ENCODE results near the gene FANCM.

Gene FANCM

DNA sequence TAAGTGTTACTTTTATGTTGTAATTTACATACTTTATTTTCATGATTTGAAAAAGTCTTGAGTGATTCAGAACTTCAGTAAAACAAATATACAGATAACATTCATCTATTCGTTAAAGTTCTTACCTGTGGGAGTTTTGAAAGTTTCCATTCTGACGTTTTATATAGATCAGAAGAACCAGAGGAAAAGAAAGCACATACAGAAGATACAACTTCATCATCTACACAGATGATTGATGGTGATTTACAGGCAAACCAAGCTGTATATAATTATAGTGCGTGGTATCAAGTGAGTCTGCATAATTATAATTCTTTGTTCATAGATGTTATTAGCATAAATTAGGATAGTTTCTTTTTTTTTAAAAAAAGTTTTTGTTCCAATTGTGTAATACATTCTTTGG, 21.4 kb upstream of the FANCM start:
- TF ChIP-seq ARNT (IDR thresholded peaks at IDR 0.05) (no peak), TARDBP (IDR thresholded peaks at IDR 0.05) (no peak), FOXA1 (IDR thresholded peaks at IDR 0.05) (no peak), SP1 (IDR thresholded peaks at IDR 0.05) (no peak)
- POLR2A ChIA-PET, result interaction anchor here (3.3 kb wide), 1 partner anchor 19 kb away, joined by 11 read pairs; the partner anchor contains the start of gene FKBP3
- CTCF ChIA-PET, result no interaction called here
- no peak for DNase-seq (ENCODE audit: extremely low spot score)

DNA sequence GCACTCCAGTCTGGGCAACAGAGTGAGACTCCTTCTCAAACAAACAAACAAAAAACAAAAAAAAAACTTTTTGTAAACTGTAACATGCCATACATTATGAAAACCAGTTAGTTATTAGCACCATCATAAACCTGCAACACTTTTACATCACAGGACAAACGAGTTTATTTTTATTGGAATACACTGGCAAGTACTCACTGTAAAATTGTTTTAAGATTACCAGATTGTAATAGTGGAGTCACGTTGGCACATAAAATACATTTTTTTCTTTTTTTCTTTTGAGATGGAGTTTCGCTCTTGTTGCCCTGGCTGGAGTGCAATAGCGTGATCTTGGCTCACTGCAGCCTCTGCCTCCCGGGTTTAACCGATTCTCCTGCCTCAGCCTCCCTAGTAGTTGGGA, 17.1 kb upstream of the FANCM start:
- CTCF ChIA-PET, result no interaction called here
- no peak for TF ChIP-seq FOXK2 (IDR thresholded peaks at IDR 0.05)
- no peak for TF ChIP-seq NFRKB (IDR thresholded peaks at IDR 0.05)
- TF ChIP-seq L3MBTL2 (conservative IDR thresholded peaks at IDR 0.05), result no peak
- TF ChIP-seq ZNF384 (IDR thresholded peaks at IDR 0.05), result no peak
- TF ChIP-seq, protein P1, sequence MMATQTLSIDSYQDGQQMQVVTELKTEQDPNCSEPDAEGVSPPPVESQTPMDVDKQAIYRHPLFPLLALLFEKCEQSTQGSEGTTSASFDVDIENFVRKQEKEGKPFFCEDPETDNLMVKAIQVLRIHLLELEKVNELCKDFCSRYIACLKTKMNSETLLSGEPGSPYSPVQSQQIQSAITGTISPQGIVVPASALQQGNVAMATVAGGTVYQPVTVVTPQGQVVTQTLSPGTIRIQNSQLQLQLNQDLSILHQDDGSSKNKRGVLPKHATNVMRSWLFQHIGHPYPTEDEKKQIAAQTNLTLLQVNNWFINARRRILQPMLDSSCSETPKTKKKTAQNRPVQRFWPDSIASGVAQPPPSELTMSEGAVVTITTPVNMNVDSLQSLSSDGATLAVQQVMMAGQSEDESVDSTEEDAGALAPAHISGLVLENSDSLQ (IDR thresholded peaks at IDR 0.05), result no peak
- TF ChIP-seq ELF4 (IDR thresholded peaks at IDR 0.05), result no peak
- no peak for TF ChIP-seq FOXM1 (IDR thresholded peaks at IDR 0.05; ENCODE audit: borderline replicate concordance)
- TF ChIP-seq FOXA1 (IDR thresholded peaks at IDR 0.05), result no peak
- no peak for TF ChIP-seq SP1 (IDR thresholded peaks at IDR 0.05)
- no peak for TF ChIP-seq CTBP1 (IDR thresholded peaks at IDR 0.05; ENCODE audit: borderline replicate concordance)
- TF ChIP-seq ARNT (IDR thresholded peaks at IDR 0.05), result no peak
- no peak for TF ChIP-seq TARDBP (IDR thresholded peaks at IDR 0.05)
- no peak for TF ChIP-seq HDGF (IDR thresholded peaks at IDR 0.05; ENCODE audit: borderline replicate concordance)
- no peak for TF ChIP-seq LEF1 (IDR thresholded peaks at IDR 0.05; ENCODE audit: borderline replicate concordance)
- TF ChIP-seq BHLHE40 (IDR thresholded peaks at IDR 0.05; ENCODE audit: borderline replicate concordance), result no peak
- no peak for TF ChIP-seq SUZ12 (IDR thresholded peaks at IDR 0.05)
- POLR2A ChIA-PET, result interaction anchor here (2.3 kb wide), 1 partner anchor 14 kb away, joined by 5 read pairs; no protein-coding TSS in a partner anchor
- DNase-seq (ENCODE audit: extremely low spot score), result no peak

DNA sequence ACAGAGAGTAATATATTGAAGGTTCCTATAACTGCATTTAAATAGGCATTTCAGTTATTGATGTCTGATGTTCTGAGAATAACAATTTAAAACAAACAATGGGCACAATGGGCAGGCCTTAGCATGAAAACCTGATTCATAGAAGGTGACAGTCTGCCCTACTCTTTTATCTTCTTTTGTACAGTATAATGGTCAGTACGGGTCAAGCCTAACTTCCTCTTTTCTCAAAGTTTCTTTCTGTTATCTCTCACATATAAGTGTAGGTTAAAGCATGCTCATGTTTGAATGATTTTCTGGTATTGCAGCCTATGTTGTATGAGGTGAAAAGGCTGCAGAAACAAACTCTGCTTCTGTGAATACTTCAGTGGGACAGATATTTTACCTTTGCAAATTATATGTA, 15.6 kb upstream of the FANCM start:
- ChIA-PET CTCF (no interaction called here), POLR2A (no interaction called here)
- TF ChIP-seq TARDBP (IDR thresholded peaks at IDR 0.05) (no peak), L3MBTL2 (conservative IDR thresholded peaks at IDR 0.05) (no peak), NFRKB (IDR thresholded peaks at IDR 0.05) (no peak), FOXK2 (IDR thresholded peaks at IDR 0.05) (no peak), FOXA1 (IDR thresholded peaks at IDR 0.05) (no peak), ARNT (IDR thresholded peaks at IDR 0.05) (no peak), ZNF384 (IDR thresholded peaks at IDR 0.05) (no peak), ELF4 (IDR thresholded peaks at IDR 0.05) (no peak), HDGF (IDR thresholded peaks at IDR 0.05; ENCODE audit: borderline replicate concordance) (no peak), BHLHE40 (IDR thresholded peaks at IDR 0.05; ENCODE audit: borderline replicate concordance) (no peak), FOXM1 (IDR thresholded peaks at IDR 0.05; ENCODE audit: borderline replicate concordance) (no peak), CTBP1 (IDR thresholded peaks at IDR 0.05; ENCODE audit: borderline replicate concordance) (no peak), SUZ12 (IDR thresholded peaks at IDR 0.05) (no peak), LEF1 (IDR thresholded peaks at IDR 0.05; ENCODE audit: borderline replicate concordance) (no peak)
- TF ChIP-seq, protein P1 (IDR thresholded peaks at IDR 0.05), result no peak
- no peak for DNase-seq (ENCODE audit: extremely low spot score)

DNA sequence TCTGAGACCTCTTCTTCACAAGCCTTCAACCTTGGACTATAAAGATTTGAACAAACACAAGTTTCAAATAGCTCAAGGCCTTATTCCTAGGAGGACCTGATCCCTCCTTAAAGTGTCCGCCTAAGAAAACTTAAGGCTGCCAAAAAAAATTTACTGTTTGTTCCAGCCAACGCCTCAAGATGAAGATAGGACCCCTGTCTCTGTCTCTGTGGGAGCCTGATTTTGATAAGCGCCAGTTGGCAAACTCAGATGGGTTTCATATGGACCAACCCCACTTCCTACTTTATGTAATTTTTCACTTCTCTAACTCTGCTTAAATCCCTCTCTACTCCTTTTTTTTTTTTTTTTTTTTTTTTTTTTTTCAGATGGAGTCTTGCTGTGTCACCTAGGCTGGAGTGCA, 12.5 kb upstream of the FANCM start:
- ChIA-PET POLR2A (interaction anchor here (1.4 kb wide), 1 partner anchor 10 kb away, joined by 3 read pairs; the partner anchor contains the start of gene FKBP3), CTCF (no interaction called here)
- no peak for DNase-seq (ENCODE audit: extremely low spot score)

DNA sequence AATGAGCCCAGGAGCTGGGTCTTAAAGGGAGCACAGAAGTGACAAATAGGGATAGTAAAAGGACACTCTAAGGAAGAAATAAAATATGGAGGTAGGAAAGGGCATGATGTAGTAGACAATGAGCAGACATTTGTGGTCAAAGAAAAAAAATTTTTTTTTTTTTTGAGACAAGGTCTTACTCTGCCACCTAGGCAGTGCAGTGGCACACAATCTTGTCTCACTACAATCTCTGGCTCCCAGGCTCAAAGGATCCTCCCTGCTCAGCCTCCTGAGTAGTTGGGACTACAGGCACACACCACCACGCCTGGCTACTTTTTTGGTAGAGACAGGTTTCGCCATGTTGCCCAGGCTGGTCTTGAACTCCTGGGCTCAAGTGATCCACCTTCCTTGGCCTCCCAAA, 10.0 kb upstream of the FANCM start:
- CTCF ChIA-PET, result no interaction called here
- POLR2A ChIA-PET, result interaction anchor here (1.2 kb wide), 1 partner anchor 164 kb away, joined by 6 read pairs; the partner anchor contains the start of genes KLHL28 and TOGARAM1

More for the DNA sequence above, 12.5 kb upstream of the FANCM start:
- TF ChIP-seq FOXK2 (IDR thresholded peaks at IDR 0.05), result no peak
- no peak for TF ChIP-seq FOXM1 (IDR thresholded peaks at IDR 0.05; ENCODE audit: borderline replicate concordance)
- no peak for TF ChIP-seq BHLHE40 (IDR thresholded peaks at IDR 0.05; ENCODE audit: borderline replicate concordance)
- no peak for TF ChIP-seq NFRKB (IDR thresholded peaks at IDR 0.05)
- TF ChIP-seq ZNF384 (IDR thresholded peaks at IDR 0.05), result no peak
- TF ChIP-seq, protein P1 (IDR thresholded peaks at IDR 0.05), result no peak
- no peak for TF ChIP-seq HDGF (IDR thresholded peaks at IDR 0.05; ENCODE audit: borderline replicate concordance)
- TF ChIP-seq FOXA1 (IDR thresholded peaks at IDR 0.05), result no peak
- no peak for TF ChIP-seq SUZ12 (IDR thresholded peaks at IDR 0.05)
- TF ChIP-seq L3MBTL2 (conservative IDR thresholded peaks at IDR 0.05), result no peak
- no peak for TF ChIP-seq ELF4 (IDR thresholded peaks at IDR 0.05)
- TF ChIP-seq SP1 (IDR thresholded peaks at IDR 0.05), result no peak

DNA sequence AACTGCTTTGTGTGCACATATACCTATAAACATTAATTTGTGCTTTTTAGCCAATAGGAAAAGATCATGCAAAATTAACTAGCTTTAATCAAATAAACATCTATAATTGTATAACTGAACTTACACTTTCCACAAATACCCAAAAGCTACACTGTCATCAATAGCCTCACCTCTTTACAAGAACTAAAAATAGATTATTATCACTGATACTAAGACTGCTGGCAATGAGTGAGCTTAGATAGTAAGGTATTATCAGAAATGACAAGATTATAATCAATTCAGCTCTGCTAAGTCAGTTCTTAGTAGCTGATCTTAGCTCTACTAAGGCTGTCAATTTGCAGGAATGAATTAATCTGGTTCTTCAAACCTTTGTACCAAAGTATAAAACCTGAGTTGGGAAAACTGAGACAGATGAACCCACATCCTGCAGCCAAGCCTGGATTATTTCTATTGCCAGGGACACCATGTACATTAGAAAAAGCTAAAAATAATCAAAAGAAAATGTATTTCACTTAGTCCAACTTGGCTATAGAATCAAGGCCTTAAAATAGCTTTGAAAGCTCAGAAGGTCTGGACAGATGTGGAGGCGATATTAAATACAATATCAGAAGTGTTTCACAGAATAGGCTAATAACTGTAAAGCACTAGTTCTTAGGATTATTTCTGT, 6.6 kb upstream of the FANCM start:
- ChIA-PET CTCF (no interaction called here), POLR2A (interaction anchor here (1.5 kb wide), 1 partner anchor 167 kb away, joined by 6 read pairs; the partner anchor contains the start of genes KLHL28 and TOGARAM1)
- TF ChIP-seq SP1 (IDR thresholded peaks at IDR 0.05) (no peak), LEF1 (IDR thresholded peaks at IDR 0.05; ENCODE audit: borderline replicate concordance) (no peak), ARNT (IDR thresholded peaks at IDR 0.05) (no peak), CTBP1 (IDR thresholded peaks at IDR 0.05; ENCODE audit: borderline replicate concordance) (no peak), FOXM1 (IDR thresholded peaks at IDR 0.05; ENCODE audit: borderline replicate concordance) (no peak), HDGF (IDR thresholded peaks at IDR 0.05; ENCODE audit: borderline replicate concordance) (no peak)
- DNase-seq (ENCODE audit: extremely low spot score), result no peak

More for the DNA sequence above, 10.0 kb upstream of the FANCM start:
- no peak for TF ChIP-seq SUZ12 (IDR thresholded peaks at IDR 0.05)
- no peak for TF ChIP-seq TARDBP (IDR thresholded peaks at IDR 0.05)
- TF ChIP-seq BHLHE40 (IDR thresholded peaks at IDR 0.05; ENCODE audit: borderline replicate concordance), result no peak
- no peak for TF ChIP-seq ARNT (IDR thresholded peaks at IDR 0.05)
- TF ChIP-seq CTBP1 (IDR thresholded peaks at IDR 0.05; ENCODE audit: borderline replicate concordance), result no peak
- no peak for TF ChIP-seq ZNF384 (IDR thresholded peaks at IDR 0.05)
- no peak for TF ChIP-seq FOXK2 (IDR thresholded peaks at IDR 0.05)
- TF ChIP-seq LEF1 (IDR thresholded peaks at IDR 0.05; ENCODE audit: borderline replicate concordance), result no peak
- TF ChIP-seq FOXA1 (IDR thresholded peaks at IDR 0.05), result no peak
- no peak for DNase-seq (ENCODE audit: extremely low spot score)
